IMR-90 (cell line): ENCODE data around the gene LEMD1. TPM values are rescaled to one million over a fixed set of nuclear protein-coding genes. Genes with fewer than 3 reads are reported as not detected.

Experiments
- ATAC-seq: fragments of 200-7000 bp; cut with Tn5 transposase; 2 replicates; pipeline ENCODE4 v1.9.1; 2020; ENCODE audit warnings: low read depth, mild to moderate bottlenecking, moderate library complexity
- BruUV-seq: library from RNA; stranded (reverse); fragments of 400-500 nt; replicated peaks from 2 replicates; lab custom pipeline; 2021; lab: Mats Ljungman, UMichigan
- CTCF ChIA-PET: fragments of 300-600 bp; formaldehyde crosslinking; extraction: SDS; loops from one replicate; lab custom pipeline; 2021; ENCODE audit warnings: antibody characterized with exemption; lab: Yijun Ruan, JAX
- POLR2A ChIA-PET: fragments of 300-600 bp; sonication (Branson Sonifier 250); formaldehyde crosslinking; loops from one replicate; lab custom pipeline; 2022; ENCODE audit warnings: antibody characterized with exemption; ENCODE audit not compliant: unreplicated experiment; lab: Charles Lee
- DNase-seq: peaks from one replicate; pipeline ENCODE4 v3.0.0; 2013
- H2AFZ ChIP-seq: replicated peaks from 2 replicates; pipeline ENCODE3; 2013; ENCODE audit warnings: low read length, mild to moderate bottlenecking; ENCODE audit not compliant: poor library complexity
- H2AK5ac ChIP-seq: 2 replicates; pipeline ENCODE4 v1.6.1; 2013; ENCODE audit warnings: low read depth, low read length, inconsistent platforms
- H2AK9ac ChIP-seq: replicated peaks from 2 replicates; pipeline ENCODE3; 2013; ENCODE audit warnings: mild to moderate bottlenecking, low read depth, low read length, moderate library complexity; ENCODE audit not compliant: poor library complexity
- H2BK120ac ChIP-seq: 2 replicates; pipeline ENCODE4 v1.6.1; 2013; ENCODE audit warnings: low read depth, low read length, inconsistent platforms
- H2BK15ac ChIP-seq: 3 replicates; pipeline ENCODE4 v1.6.1; 2013; ENCODE audit warnings: low read depth, low read length, inconsistent platforms
- H2BK20ac ChIP-seq: 2 replicates; pipeline ENCODE4 v1.6.1; 2013; ENCODE audit warnings: low read depth, mild to moderate bottlenecking, inconsistent platforms, low read length, moderate library complexity
- H2BK5ac ChIP-seq: 2 replicates; pipeline ENCODE4 v1.6.1; 2013; ENCODE audit warnings: mild to moderate bottlenecking, low read depth, low read length, inconsistent platforms; ENCODE audit not compliant: poor library complexity, severe bottlenecking
- H3K14ac ChIP-seq: replicated peaks from 2 replicates; pipeline ENCODE4 v1.6.1; 2013; ENCODE audit warnings: low read depth, low read length, inconsistent platforms
- H3K18ac ChIP-seq: 2 replicates; pipeline ENCODE4 v1.6.1; 2013; ENCODE audit warnings: low read depth, low read length, control low read depth
- H3K23ac ChIP-seq: 2 replicates; pipeline ENCODE4 v1.6.1; 2013; ENCODE audit warnings: low read depth, low read length, inconsistent platforms
- H3K27ac ChIP-seq: 2 replicates; pipeline ENCODE4 v1.5.1; 2013; ENCODE audit warnings: mild to moderate bottlenecking, control low read depth, low read length; ENCODE audit not compliant: insufficient read depth
- H3K27me3 ChIP-seq: 2 replicates; pipeline ENCODE4 v1.6.1; 2013; ENCODE audit warnings: low read length; ENCODE audit not compliant: control insufficient read depth, insufficient read depth
- H3K36me3 ChIP-seq: 2 replicates; pipeline ENCODE4 v1.6.1; 2013; ENCODE audit warnings: low read length, mixed read lengths; ENCODE audit not compliant: control insufficient read depth, insufficient read depth
- H3K4ac ChIP-seq: 2 replicates; pipeline ENCODE4 v1.6.1; 2013; ENCODE audit warnings: low read depth, low read length, inconsistent platforms
- H3K4me1 ChIP-seq: 2 replicates; pipeline ENCODE4 v1.6.1; 2013; ENCODE audit warnings: low read length, mixed read lengths; ENCODE audit not compliant: control insufficient read depth, insufficient read depth
- H3K4me2 ChIP-seq: 2 replicates; pipeline ENCODE4 v1.6.1; 2013; ENCODE audit warnings: low read depth, mild to moderate bottlenecking, control low read depth, low read length, moderate library complexity
- H3K4me3 ChIP-seq: 2 replicates; pipeline ENCODE4 v1.5.1; 2013; ENCODE audit warnings: low read depth, mild to moderate bottlenecking, control low read depth, low read length, moderate library complexity; ENCODE audit not compliant: insufficient read depth
- H3K56ac ChIP-seq: 2 replicates; pipeline ENCODE4 v1.6.1; 2013; ENCODE audit warnings: low read length, inconsistent platforms; ENCODE audit not compliant: insufficient read depth; ENCODE audit errors: extremely low read depth
- H3K79me1 ChIP-seq, 2 experiments: 2 replicates each; pipeline ENCODE4 v1.6.1; 2013; ENCODE audit warnings: low read length in 2 of 2, inconsistent platforms in 1 of 2, low read depth in 1 of 2
- H3K9ac ChIP-seq: 2 replicates; pipeline ENCODE4 v1.6.1; 2013; ENCODE audit warnings: low read depth, low read length, control low read depth
- H3K9me1 ChIP-seq: 2 replicates; pipeline ENCODE4 v1.6.1; 2013; ENCODE audit warnings: low read length, inconsistent platforms; ENCODE audit not compliant: insufficient read depth
- H3K9me3 ChIP-seq: 2 replicates; pipeline ENCODE4 v1.6.1; 2013; ENCODE audit warnings: low read length; ENCODE audit not compliant: control insufficient read depth, insufficient read depth
- H4K20me1 ChIP-seq: 2 replicates; pipeline ENCODE4 v1.6.1; 2013; ENCODE audit warnings: low read length, inconsistent platforms; ENCODE audit not compliant: insufficient read depth
- H4K5ac ChIP-seq: 2 replicates; pipeline ENCODE4 v1.6.1; 2013; ENCODE audit warnings: mild to moderate bottlenecking, low read depth, low read length, control low read depth
- H4K8ac ChIP-seq, 2 experiments: 2 replicates each; pipeline ENCODE4 v1.6.1; 2013; ENCODE audit warnings: low read depth in 2 of 2, low read length in 2 of 2, control low read depth in 1 of 2, inconsistent platforms in 1 of 2
- H4K91ac ChIP-seq: 2 replicates; pipeline ENCODE4 v1.6.1; 2013; ENCODE audit warnings: low read depth, low read length, inconsistent platforms; ENCODE audit not compliant: insufficient read depth
- BHLHE40 ChIP-seq: fragments of 150-350 bp; IDR thresholded peaks from 2 replicates; pipeline ENCODE4 v1.6.1; 2016; ENCODE audit warnings: mild to moderate bottlenecking, low read depth, low read length
- FOS ChIP-seq: fragments of 150-350 bp; IDR thresholded peaks from 2 replicates; pipeline ENCODE4 v1.6.1; 2016; ENCODE audit warnings: low read depth, low read length
- MAFK ChIP-seq: IDR thresholded peaks from 2 replicates; pipeline ENCODE4 v1.6.1; 2012; ENCODE audit warnings: low read depth, low read length, improper control_type of control experiment
- MAZ ChIP-seq: IDR thresholded peaks from 2 replicates; pipeline ENCODE4 v1.6.1; 2012; ENCODE audit warnings: low read depth, mild to moderate bottlenecking, low read length, improper control_type of control experiment, moderate library complexity, borderline replicate concordance
- MXI1 ChIP-seq: IDR thresholded peaks from 2 replicates; pipeline ENCODE4 v1.6.1; 2012; ENCODE audit warnings: low read depth, mild to moderate bottlenecking, low read length, moderate library complexity, borderline replicate concordance
- POLR2A ChIP-seq: IDR thresholded peaks from 2 replicates; pipeline ENCODE4 v1.6.1; 2012; ENCODE audit warnings: mild to moderate bottlenecking, low read depth, low read length
- RAD21 ChIP-seq: IDR thresholded peaks from 2 replicates; pipeline ENCODE4 v1.6.1; 2012; ENCODE audit warnings: low read length, improper control_type of control experiment
- RCOR1 ChIP-seq: IDR thresholded peaks from 2 replicates; pipeline ENCODE4 v1.6.1; 2012; ENCODE audit warnings: mild to moderate bottlenecking, low read length, improper control_type of control experiment; ENCODE audit not compliant: insufficient replicate concordance
- RFX5 ChIP-seq: IDR thresholded peaks from 2 replicates; pipeline ENCODE4 v1.8.0; 2012; ENCODE audit warnings: low read depth, mild to moderate bottlenecking, low read length, moderate library complexity
- SMC3 ChIP-seq: fragments of 150-350 bp; IDR thresholded peaks from 2 replicates; pipeline ENCODE4 v1.6.1; 2016; ENCODE audit warnings: low read depth, mild to moderate bottlenecking, antibody characterized with exemption, low read length, moderate library complexity
- WGBS, 2 experiments: methylation state at CpG; one replicate each; pipeline versions ENCODE4 v1.1.5 to v1.1.7; 2013; ENCODE audit warnings: missing lambda C conversion rate in 2 of 2; ENCODE audit not compliant: insufficient read length in 1 of 2; ENCODE audit errors: extremely low coverage in 2 of 2; 5-methylcytosine and 5-hydroxymethylcytosine counted together
- dilution Hi-C: fragments of 300-500 bp; cut with HindIII; formaldehyde crosslinking; loops from one replicate; pipeline ENCODE4 v1.14.3; 2018; ENCODE audit warnings: low sequenced_read_pairs; ENCODE audit not compliant: unreplicated experiment
- in situ Hi-C: fragments of 300-500 bp; cut with MboI; formaldehyde crosslinking; loops from 3 replicates; pipeline ENCODE4 v1.14.3; 2019; ENCODE audit warnings: low sequenced_read_pairs, inconsistent platforms, mixed read lengths
- intact Hi-C: fragments of 100-400 bp; cut with micrococcal nuclease; formaldehyde crosslinking; loops from 2 replicates; pipeline ENCODE4 v1.10.0; 2022
- polyA plus RNA-seq, 3 experiments: library from polyadenylated mRNA; depleted of rRNA; stranded (reverse); fragments of >200 nt; gene quantifications; 2 replicates each; pipeline ENCODE4 v1.2.3, GENCODE V29; 2012; ENCODE audit warnings: low replicate concordance in 1 of 3
- total RNA-seq: library from RNA; depleted of rRNA; stranded (reverse); fragments of >200 nt; gene quantifications from 2 replicates; pipeline ENCODE4 v1.2.3, GENCODE V29; 2012

LEMD1 gene
- total and polyA plus RNA-seq, 2 of the 4 experiments (the other 2 are of a cell fraction), result not detected

DNA sequence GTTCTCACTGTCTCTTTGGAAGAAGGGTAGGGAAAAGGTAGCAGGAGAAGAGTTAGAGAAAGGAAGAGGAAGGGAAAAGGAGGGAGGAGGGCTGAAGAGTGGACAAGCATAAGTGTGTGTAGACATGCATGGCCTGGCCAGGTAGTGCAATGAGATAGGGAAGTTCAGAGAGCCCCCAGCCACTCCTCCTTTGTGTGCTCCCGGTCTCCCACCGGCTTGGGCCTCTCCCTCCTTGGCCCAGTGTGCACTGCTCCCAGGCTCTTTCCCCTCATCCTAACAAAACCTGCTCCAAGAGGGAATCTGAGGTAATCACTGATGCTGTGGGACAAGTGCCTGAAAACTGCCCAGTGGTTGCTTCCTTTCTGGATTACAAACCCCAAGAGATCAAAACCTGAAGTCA lies 10.3 kb upstream of the LEMD1 start:
- H2AK5ac ChIP-seq, result no peak overlapping the region
- dilution Hi-C loops, result no loop called here
- no peak for ATAC-seq
- H2BK120ac ChIP-seq, result no peak overlapping the region
- H3K36me3 ChIP-seq, result no peaks in the 10 kb centered on the region
- no peak overlapping the region for H2AK9ac ChIP-seq
- no TSS peak for BruUV-seq
- H4K20me1 ChIP-seq, result no peaks in the 10 kb centered on the region
- TF ChIP-seq MXI1 (no peak), BHLHE40 (no peak), FOS (no peak), POLR2A (no peak), RAD21 (no peak), RCOR1 (no peak), SMC3 (no peak), RFX5 (no peak), MAFK (no peak), MAZ (no peak)
- H3K18ac ChIP-seq, result no peak overlapping the region
- no CpG with 5 or more reads among the region's 2 CpGs for WGBS, 2 experiments
- H3K9ac ChIP-seq, result no peak overlapping the region
- no peak overlapping the region for H4K8ac ChIP-seq
- no peak overlapping the region for H3K56ac ChIP-seq
- H3K23ac ChIP-seq, result no peak overlapping the region
- H4K5ac ChIP-seq, result no peak overlapping the region
- in situ Hi-C loops, result no loop called here
- H3K9me3 ChIP-seq, result no peaks in the 10 kb centered on the region
- H3K4ac ChIP-seq, result no peak overlapping the region
- H3K14ac ChIP-seq, result no peak overlapping the region
- H3K4me3 ChIP-seq, result no peak overlapping the region
- H2BK20ac ChIP-seq, result no peak overlapping the region
- H2BK5ac ChIP-seq, result no peak overlapping the region
- no peak overlapping the region for H3K4me2 ChIP-seq
- H4K91ac ChIP-seq, result no peak overlapping the region
- no peak overlapping the region for H3K27ac ChIP-seq
- H3K9me1 ChIP-seq, result no peaks in the 10 kb centered on the region
- H3K27me3 ChIP-seq, result peaks cover 75% of the 10 kb centered on the region
- CTCF ChIA-PET, result interaction anchor here (0.7 kb wide), 1 partner anchor 56 kb away, joined by 4 read pairs; no protein-coding TSS in a partner anchor
- H3K79me1 ChIP-seq, result no peaks in the 10 kb centered on the region
- no peak for DNase-seq
- intact Hi-C loops, result loop anchor here (5.0 kb wide), 1 partner anchor 160 kb away; no protein-coding TSS in a partner anchor
- POLR2A ChIA-PET, result no interaction called here
- no peaks in the 10 kb centered on the region for H3K4me1 ChIP-seq
- H2BK15ac ChIP-seq, result no peak overlapping the region
- H2AFZ ChIP-seq, result no peak overlapping the region
